ENCODE measurements around the gene CEP68. TPM values are rescaled to one million over a fixed set of nuclear protein-coding genes. Genes with fewer than 3 reads are reported as not detected.
"Not testable (repeated sequence)": the region's sequence is repeated elsewhere in the genome, so short reads cannot be mapped to it uniquely, and the experiment has no call there.

CEP68 gene
- polyA plus RNA-seq, 1 donor from 2014 or later: 12.1 TPM

DNA sequence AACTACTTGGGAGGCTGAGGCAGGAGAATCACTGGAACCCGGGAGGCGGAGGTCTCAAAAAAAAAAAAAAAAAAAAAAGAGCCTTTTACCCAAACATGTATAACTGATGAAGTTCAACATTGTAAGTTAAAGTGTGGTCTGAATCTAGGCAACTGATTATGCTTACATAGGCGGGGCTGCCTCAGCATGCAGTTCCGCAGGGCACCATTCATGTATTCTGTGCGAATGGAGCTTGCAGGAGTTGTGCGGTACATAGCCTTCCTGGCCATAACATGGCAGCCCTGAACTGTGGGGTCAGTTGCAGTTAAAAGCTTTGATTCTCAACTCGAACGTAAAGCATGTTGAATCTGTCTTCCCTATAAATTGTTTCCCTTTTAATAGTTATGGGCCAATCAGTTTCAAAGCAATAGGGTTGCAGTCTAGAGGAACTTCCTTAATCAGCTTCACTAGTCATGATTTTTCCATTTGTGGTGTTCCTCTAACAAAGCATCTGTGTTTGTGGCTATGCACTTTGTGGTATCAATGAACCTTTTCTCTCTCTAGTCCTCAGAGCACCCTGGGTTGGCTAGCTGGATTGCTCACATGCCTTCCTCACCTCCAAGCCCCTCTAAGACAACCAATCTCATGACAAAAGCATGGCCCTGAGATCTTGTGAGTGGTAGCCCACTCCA, 30.6 kb upstream of the CEP68 start:
- H3K4me3 Mint-ChIP-seq: peak overlapping the region; percentile 58 to 83 (median 66)
- H3K27ac Mint-ChIP-seq: peak overlapping the region; percentile 85 to 91 (median 89)
- H3K9me3 Mint-ChIP-seq: no peaks in the 10 kb centered on the region

GRCh38 chr2:65026154-65026553, 30.1 kb upstream of the CEP68 start:
- H3K9me3 Mint-ChIP-seq: no peaks in the 10 kb centered on the region
- H3K4me1 Mint-ChIP-seq: peaks cover 29 to 41% (median 37%) of the 10 kb centered on the region in 3 donors
- peaks cover 3% of the 10 kb centered on the region for H3K36me3 Mint-ChIP-seq
- H3K4me3 Mint-ChIP-seq: peak overlapping the region; percentile 58 to 85 (median 78)
- no peaks in the 10 kb centered on the region for H3K27me3 Mint-ChIP-seq
- peak overlapping the region; percentile 85 to 91 (median 89) for H3K27ac Mint-ChIP-seq

More for the DNA sequence above, 30.6 kb upstream of the CEP68 start:
- H3K4me1 Mint-ChIP-seq: peaks cover 23 to 36% (median 32%) of the 10 kb centered on the region in 3 donors
- peaks cover 3% of the 10 kb centered on the region for H3K36me3 Mint-ChIP-seq
- H3K27me3 Mint-ChIP-seq: no peaks in the 10 kb centered on the region

GRCh38 chr2:65026704-65027464, 29.3 kb upstream of the CEP68 start:
- peak overlapping the region; percentile 43 to 91 (median 81) for H3K27ac Mint-ChIP-seq
- H3K36me3 Mint-ChIP-seq: peaks cover 3% of the 10 kb centered on the region
- H3K27me3 Mint-ChIP-seq: no peaks in the 10 kb centered on the region
- peak overlapping the region in 3 of 4 donors; percentile 27 to 85 (median 51) for H3K4me3 Mint-ChIP-seq
- no peaks in the 10 kb centered on the region for H3K9me3 Mint-ChIP-seq
- H3K4me1 Mint-ChIP-seq: peaks cover 36 to 49% (median 45%) of the 10 kb centered on the region in 3 donors

DNA sequence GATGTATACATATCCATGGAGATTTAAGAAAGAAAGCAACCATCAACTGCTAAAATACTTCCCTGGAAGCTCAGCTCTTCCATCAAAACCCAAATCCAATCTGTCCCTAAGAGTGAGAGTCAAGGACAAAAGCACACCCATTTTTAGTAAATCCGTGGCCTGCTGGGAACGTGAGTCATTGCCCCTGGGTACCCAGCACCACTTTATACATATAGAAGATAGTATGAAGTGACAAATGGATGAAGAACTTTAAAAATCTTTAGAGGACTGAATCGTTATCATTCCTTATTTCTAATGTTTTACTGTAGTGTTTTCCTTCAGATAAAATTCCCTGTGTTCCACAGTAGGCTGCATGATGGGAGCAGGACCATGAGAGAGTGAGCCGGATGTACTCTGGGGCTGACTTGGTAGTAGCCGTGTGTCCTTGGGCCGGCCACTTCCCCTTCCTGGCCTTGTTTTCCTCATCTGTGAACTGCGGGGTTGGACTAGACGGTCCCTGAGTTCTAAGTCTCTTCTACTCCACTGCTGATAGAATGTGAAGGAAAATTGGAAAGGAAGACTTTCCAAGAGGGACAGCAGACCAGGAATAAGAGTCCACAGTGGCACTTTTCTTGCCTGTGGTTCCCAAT, 28.5 kb upstream of the CEP68 start:
- Mint-ChIP-seq H3K4me3 (peak overlapping the region in 3 of 4 donors; percentile 27 to 69 (median 49)), H3K4me1 (peaks cover 43 to 57% (median 53%) of the 10 kb centered on the region in 3 donors), H3K36me3 (peaks cover 3% of the 10 kb centered on the region), H3K27ac (peak overlapping the region; percentile 43 to 91 (median 81)), H3K9me3 (no peaks in the 10 kb centered on the region), H3K27me3 (no peaks in the 10 kb centered on the region)

DNA sequence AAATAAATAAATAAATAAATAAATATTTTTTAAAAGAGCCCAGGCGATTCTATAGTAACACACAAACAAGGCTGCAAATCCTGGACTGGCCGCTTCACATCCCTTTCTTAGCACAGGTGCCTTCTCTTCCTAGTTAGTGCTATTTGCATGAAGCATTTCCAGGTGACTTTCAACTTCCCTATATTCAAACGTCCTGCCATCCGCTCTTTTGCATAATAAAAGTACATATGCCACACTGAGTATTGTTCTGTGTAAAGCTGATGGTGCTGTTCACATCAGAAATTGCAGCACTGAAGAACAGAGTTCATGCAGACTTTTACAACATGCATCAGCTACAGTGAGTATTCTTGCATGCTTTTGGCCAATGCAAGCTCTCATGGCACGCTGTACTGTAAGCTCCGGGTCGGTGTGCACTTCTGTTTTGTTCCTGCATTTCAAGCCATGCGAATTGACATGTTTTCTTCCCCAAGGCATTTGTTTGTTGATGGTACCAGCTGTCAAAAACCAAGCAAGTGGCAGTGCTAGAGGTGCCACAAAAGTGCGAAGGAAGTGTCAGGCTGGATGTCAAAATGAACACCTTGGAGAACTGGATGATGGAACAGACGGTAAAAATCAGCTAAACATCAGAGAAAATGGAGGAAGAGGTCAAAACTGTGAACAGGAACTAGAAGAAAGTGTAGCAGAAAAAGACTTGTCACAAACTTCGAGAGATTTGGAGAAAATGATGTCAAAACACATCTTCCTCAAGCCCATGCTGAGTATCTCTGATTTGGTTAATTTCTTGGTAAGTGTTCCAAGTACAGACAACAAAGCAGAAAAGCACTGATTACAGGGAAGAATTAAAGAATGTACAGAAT, 25.5 kb upstream of the CEP68 start:
- H3K36me3 Mint-ChIP-seq: peaks cover 6% of the 10 kb centered on the region
- H3K27ac Mint-ChIP-seq: peak overlapping the region; percentile 81 to 97 (median 88)
- peak overlapping the region; percentile 78 to 90 (median 81) for H3K4me3 Mint-ChIP-seq
- no peaks in the 10 kb centered on the region for H3K27me3 Mint-ChIP-seq
- H3K4me1 Mint-ChIP-seq: peaks cover 39 to 55% (median 51%) of the 10 kb centered on the region in 3 donors
- no peaks in the 10 kb centered on the region for H3K9me3 Mint-ChIP-seq

DNA sequence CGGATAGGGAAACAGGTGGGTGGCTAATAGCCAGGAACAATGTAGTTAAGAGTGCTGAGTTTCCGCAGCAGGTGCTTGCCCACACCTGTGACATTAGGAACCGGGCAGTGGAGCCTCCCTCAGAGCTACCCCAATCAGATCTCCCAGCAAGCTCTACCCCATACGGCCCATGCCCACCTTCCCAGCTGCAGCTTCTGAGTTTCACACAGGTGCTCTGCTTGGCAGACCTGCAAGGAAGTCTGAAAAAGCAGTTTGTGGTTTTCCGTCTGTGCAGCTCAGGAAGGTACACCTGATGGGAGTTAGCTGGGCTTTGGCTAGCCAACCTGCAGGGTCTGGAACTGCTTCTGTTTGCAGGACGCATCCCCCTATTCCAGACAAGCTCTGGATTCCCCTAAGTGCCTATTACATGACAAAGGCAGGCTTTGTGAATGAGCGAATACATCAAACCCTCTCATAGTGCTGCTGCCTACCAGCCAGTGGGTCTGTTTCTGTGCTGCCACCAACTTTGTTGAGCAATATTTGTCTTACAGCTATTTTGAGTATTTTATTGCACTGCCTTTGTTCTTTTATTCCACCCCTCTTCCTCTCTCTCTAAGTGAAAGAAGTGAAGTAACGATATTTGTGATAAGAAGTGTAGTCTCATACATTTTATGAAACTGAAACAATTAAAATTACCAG, 24.7 kb upstream of the CEP68 start:
- H3K27ac Mint-ChIP-seq: peak overlapping the region; percentile 81 to 97 (median 88)
- no peaks in the 10 kb centered on the region for H3K9me3 Mint-ChIP-seq
- H3K36me3 Mint-ChIP-seq: peaks cover 6% of the 10 kb centered on the region
- peak overlapping the region; percentile 78 to 90 (median 81) for H3K4me3 Mint-ChIP-seq
- no peaks in the 10 kb centered on the region for H3K27me3 Mint-ChIP-seq
- H3K4me1 Mint-ChIP-seq: peaks cover 35 to 48% (median 45%) of the 10 kb centered on the region in 3 donors

GRCh38 chr2:65032019-65032975, 23.9 kb upstream of the CEP68 start:
- Mint-ChIP-seq H3K36me3 (peaks cover 7% of the 10 kb centered on the region), H3K4me3 (peak overlapping the region; percentile 78 to 90 (median 81)), H3K9me3 (no peaks in the 10 kb centered on the region), H3K27me3 (no peaks in the 10 kb centered on the region), H3K27ac (peak overlapping the region; percentile 81 to 97 (median 88)), H3K4me1 (peaks cover 30 to 41% (median 40%) of the 10 kb centered on the region in 3 donors)

DNA sequence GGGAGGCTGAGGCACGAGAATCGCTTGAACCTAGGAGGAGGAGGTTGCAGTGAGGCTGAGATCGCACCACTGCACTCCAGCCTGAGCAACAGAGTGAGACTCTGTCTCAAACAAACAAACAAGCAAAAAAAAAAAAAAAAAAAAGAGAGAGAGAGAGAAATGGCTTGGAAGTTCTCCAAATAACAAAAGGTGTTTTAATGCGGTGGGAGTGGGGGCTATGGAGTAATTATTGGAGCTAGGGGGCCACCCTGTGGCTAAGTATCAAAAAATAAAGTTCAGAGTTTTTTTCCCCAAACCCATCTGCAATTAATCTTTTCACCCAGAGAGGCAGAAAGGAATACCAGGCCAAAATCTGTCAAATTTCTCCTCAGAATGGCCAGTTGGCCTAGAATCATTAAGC, 23.0 kb upstream of the CEP68 start:
- H3K9me3 Mint-ChIP-seq: no peaks in the 10 kb centered on the region
- H3K27ac Mint-ChIP-seq: no peak overlapping the region
- peaks cover 24 to 32% (median 32%) of the 10 kb centered on the region in 3 donors for H3K4me1 Mint-ChIP-seq
- H3K36me3 Mint-ChIP-seq: peaks cover 9% of the 10 kb centered on the region
- peak overlapping the region in 1 of 4 donors; percentile 66 for H3K4me3 Mint-ChIP-seq
- no peaks in the 10 kb centered on the region for H3K27me3 Mint-ChIP-seq

GRCh38 chr2:65033667-65034066, 22.5 kb upstream of the CEP68 start:
- Mint-ChIP-seq H3K27ac (peak overlapping the region in 1 of 3 donors; percentile 23), H3K4me3 (peak overlapping the region in 1 of 4 donors; percentile 66), H3K4me1 (peaks cover 24 to 32% (median 32%) of the 10 kb centered on the region in 3 donors)
- not testable (repeated sequence) for H3K9me3 Mint-ChIP-seq, H3K36me3 Mint-ChIP-seq, H3K27me3 Mint-ChIP-seq

- H3K27ac Mint-ChIP-seq: no peak overlapping the region
- peaks cover 29 to 33% (median 32%) of the 10 kb centered on the region in 3 donors for H3K4me1 Mint-ChIP-seq
These were observed 20.8 kb upstream of the CEP68 start for GRCh38 chr2:65035351-65035943.

GRCh38 chr2:65037178-65037577, 19.0 kb upstream of the CEP68 start:
- Mint-ChIP-seq H3K9me3 (no peaks in the 10 kb centered on the region), H3K27me3 (no peaks in the 10 kb centered on the region), H3K27ac (peak overlapping the region in 2 of 3 donors; percentile 20 to 87), H3K4me1 (peaks cover 15 to 19% (median 19%) of the 10 kb centered on the region in 3 donors), H3K36me3 (peaks cover 10% of the 10 kb centered on the region), H3K4me3 (no peak overlapping the region)

More at GRCh38 chr2:65035351-65035943, 20.8 kb upstream of the CEP68 start:
- Mint-ChIP-seq H3K4me3 (no peak overlapping the region), H3K27me3 (no peaks in the 10 kb centered on the region), H3K9me3 (no peaks in the 10 kb centered on the region), H3K36me3 (peaks cover 9% of the 10 kb centered on the region)

- H3K9me3 Mint-ChIP-seq: peaks cover 3 to 7% (median 6%) of the 10 kb centered on the region in 3 donors
- peaks cover 14% of the 10 kb centered on the region for H3K36me3 Mint-ChIP-seq
- no peak overlapping the region for H3K4me3 Mint-ChIP-seq
- no peaks in the 10 kb centered on the region for H3K27me3 Mint-ChIP-seq
- H3K27ac Mint-ChIP-seq: peak overlapping the region in 1 of 3 donors; percentile 78
- H3K4me1 Mint-ChIP-seq: peaks cover 10 to 11% (median 11%) of the 10 kb centered on the region in 3 donors
These were observed 16.6 kb upstream of the CEP68 start for GRCh38 chr2:65039640-65040039.

All from IgD-negative memory B cell (primary cell).